ENCODE data around the gene SCN1B. TPM values are rescaled to one million over a fixed set of nuclear protein-coding genes. Genes with fewer than 3 reads are reported as not detected.

Gene SCN1B
- total RNA-seq, 1 experiment from 2014 or later, result 8.0 TPM

GRCh38 chr19:35087393-35087792 lies 57.1 kb downstream of the SCN1B start:
- no peak for TF ChIP-seq NFATC4 (CRISPR knock-in tag; IDR thresholded peaks at IDR 0.05)
- peak; percentile 87 for TF ChIP-seq USF2 (CRISPR knock-in tag; IDR thresholded peaks at IDR 0.05)
- TF ChIP-seq USF1 (CRISPR knock-in tag; IDR thresholded peaks at IDR 0.05), result peak; percentile 80
- POLR2A ChIA-PET, result no interaction called here
- Mint-ChIP-seq H3K4me3 (no peak overlapping the region), H3K4me1 (peaks cover 18% of the 10 kb centered on the region), H3K27ac (no peak overlapping the region), H3K9me3 (peaks cover 4% of the 10 kb centered on the region), H3K36me3 (0 out of 2 replicates have a peak, but pooled peaks cover 3% of the 10 kb centered on the region), H3K27me3 (ENCODE audit: low read depth) (peaks cover 5% of the 10 kb centered on the region)
- no peak for ATAC-seq
- CTCF ChIA-PET, result interaction anchor here (0.5 to 2.6 kb wide), 4 partner anchors 21 to 45 kb away, joined by 3 to 11 read pairs (median 8); no protein-coding TSS in a partner anchor
- DNase-seq (ENCODE audit: low spot score), result no peak

- DNase-seq (ENCODE audit: low spot score) (no peak), ATAC-seq (no peak)
- Mint-ChIP-seq H3K9me3 (no peaks in the 10 kb centered on the region; the same call in 1 of the 2 replicates), H3K4me1 (peaks cover 22% of the 10 kb centered on the region), H3K4me3 (no peak overlapping the region), H3K27ac (no peak overlapping the region), H3K27me3 (ENCODE audit: low read depth) (peaks cover 5% of the 10 kb centered on the region), H3K36me3 (no peaks in the 10 kb centered on the region)
- ChIA-PET POLR2A (no interaction called here), CTCF (interaction anchor here (0.7 to 2.6 kb wide), 3 partner anchors 22 to 44 kb away, joined by 3 to 11 read pairs (median 5); no protein-coding TSS in a partner anchor)
- TF ChIP-seq E2F1 (CRISPR knock-in tag; IDR thresholded peaks at IDR 0.05), result no peak
- no peak for TF ChIP-seq GABPB1 (CRISPR knock-in tag; IDR thresholded peaks at IDR 0.05)
- no peak for TF ChIP-seq CTCF (IDR thresholded peaks at IDR 0.05)
- TF ChIP-seq MAX (CRISPR knock-in tag; IDR thresholded peaks at IDR 0.05), result no peak
- TF ChIP-seq ETV6 (CRISPR knock-in tag; IDR thresholded peaks at IDR 0.05), result no peak
- TF ChIP-seq ZNF317 (CRISPR knock-in tag; IDR thresholded peaks at IDR 0.05; ENCODE audit: borderline replicate concordance, low read depth), result no peak
- TF ChIP-seq FOXP4 (CRISPR knock-in tag; IDR thresholded peaks at IDR 0.05), result no peak
- TF ChIP-seq PREB (CRISPR knock-in tag; IDR thresholded peaks at IDR 0.05; ENCODE audit: borderline replicate concordance), result no peak
Measured at GRCh38 chr19:35088131-35088913, 58.1 kb downstream of the SCN1B start.

GRCh38 chr19:35089554-35089953 lies 59.3 kb downstream of the SCN1B start:
- no peaks in the 10 kb centered on the region for H3K36me3 Mint-ChIP-seq
- H3K27ac Mint-ChIP-seq, result no peak overlapping the region
- ATAC-seq, result no peak
- H3K4me3 Mint-ChIP-seq, result no peak overlapping the region
- no peak for DNase-seq (ENCODE audit: low spot score)
- H3K9me3 Mint-ChIP-seq, result no peaks in the 10 kb centered on the region; the same call in 1 of the 2 replicates
- ChIA-PET CTCF (interaction anchor here (0.6 to 3.9 kb wide), 20 partner anchors 9 to 251 kb away, joined by 3 to 58 read pairs (median 5); partner anchors contain the start of gene LGI4), POLR2A (interaction anchor here (0.6 to 1.0 kb wide), 3 partner anchors 23 to 482 kb away, joined by 3 read pairs; no protein-coding TSS in a partner anchor)
- H3K4me1 Mint-ChIP-seq, result peaks cover 13% of the 10 kb centered on the region
- peaks cover 5% of the 10 kb centered on the region for H3K27me3 Mint-ChIP-seq (ENCODE audit: low read depth)
- TF ChIP-seq PRDM15 (CRISPR knock-in tag; IDR thresholded peaks at IDR 0.05) (no peak), ZNF281 (CRISPR knock-in tag; IDR thresholded peaks at IDR 0.05) (no peak), GABPB1 (CRISPR knock-in tag; IDR thresholded peaks at IDR 0.05) (no peak), TCF7 (CRISPR knock-in tag; IDR thresholded peaks at IDR 0.05; ENCODE audit: low read depth) (no peak)
